HEK293 (cell line): ENCODE data around the gene IGF2R.

Source experiments
- CTCF ChIA-PET: fragments of 350-600 bp; formaldehyde crosslinking; extraction: SDS; loops from one replicate; lab custom pipeline; 2021; ENCODE audit warnings: antibody characterized with exemption; lab: Yijun Ruan, JAX
- POLR2A ChIA-PET: fragments of 300-600 bp; formaldehyde crosslinking; extraction: SDS; loops from one replicate; lab custom pipeline; 2020; ENCODE audit warnings: antibody characterized with exemption, inconsistent platforms; lab: Yijun Ruan, JAX
- H3K27ac ChIP-seq: fragments of 200-500 bp; sonication (Bioruptor generic); 2 replicates; pipeline ENCODE4 v1.5.1; 2014; ENCODE audit warnings: low read depth, low read length, control low read depth, inconsistent platforms; ENCODE audit errors: extremely low read depth
- H3K36me3 ChIP-seq, 2 experiments: fragments of 200-500 bp in 1 of 2; sonication (Bioruptor generic) in 1 of 2; 1 replicate in 1 of 2; 2 replicates in 1 of 2; pipeline ENCODE4 v1.5.1; 2014 to 2017; ENCODE audit warnings: inconsistent platforms in 2 of 2, low read length in 2 of 2; ENCODE audit not compliant: control insufficient read depth in 2 of 2, insufficient read depth in 1 of 2
- H3K4me1 ChIP-seq: fragments of 200-500 bp; sonication (Bioruptor generic); 2 replicates; pipeline ENCODE4 v1.5.1; 2014; ENCODE audit warnings: mild to moderate bottlenecking, low read length, inconsistent platforms; ENCODE audit not compliant: control insufficient read depth, insufficient read depth
- H3K4me3 ChIP-seq: 2 replicates; pipeline ENCODE4 v1.5.1; 2011; ENCODE audit warnings: low read depth, mild to moderate bottlenecking, control low read depth, low read length, moderate library complexity
- H3K9me3 ChIP-seq: fragments of 200-500 bp; sonication (Bioruptor generic); 2 replicates; pipeline ENCODE4 v1.5.1; 2014; ENCODE audit warnings: low read depth, low read length, inconsistent platforms; ENCODE audit not compliant: control insufficient read depth, insufficient read depth
- GLI4 ChIP-seq: fragments of 450-650 bp; formaldehyde crosslinking; IDR thresholded peaks from 2 replicates; pipeline ENCODE4 v1.5.1; 2016; ENCODE audit warnings: missing biosample characterization, missing genetic modification characterization
- GLIS1 ChIP-seq: fragments of 450-650 bp; formaldehyde crosslinking; IDR thresholded peaks from 2 replicates; pipeline ENCODE4 v1.5.1; 2016; ENCODE audit warnings: missing biosample characterization, missing genetic modification characterization
- OVOL3 ChIP-seq: fragments of 450-650 bp; formaldehyde crosslinking; IDR thresholded peaks from 2 replicates; pipeline ENCODE4 v1.5.1; 2016; ENCODE audit warnings: missing biosample characterization, missing genetic modification characterization
- REST ChIP-seq: fragments of 450-650 bp; formaldehyde crosslinking; IDR thresholded peaks from 2 replicates; pipeline ENCODE4 v1.5.1; 2016; ENCODE audit warnings: missing biosample characterization, missing genetic modification characterization
- SETDB1 ChIP-seq: IDR thresholded peaks from one replicate; pipeline ENCODE4 v1.6.1; 2017; ENCODE audit warnings: mild to moderate bottlenecking, low read length, moderate library complexity, mixed read lengths; ENCODE audit not compliant: insufficient read length
- SP7 ChIP-seq: fragments of 450-650 bp; formaldehyde crosslinking; IDR thresholded peaks from 2 replicates; pipeline ENCODE4 v1.5.1; 2016; ENCODE audit warnings: missing biosample characterization, missing genetic modification characterization
- ZEB2 ChIP-seq: fragments of 450-650 bp; formaldehyde crosslinking; IDR thresholded peaks from 2 replicates; pipeline ENCODE4 v1.5.1; 2016; ENCODE audit warnings: missing biosample characterization, missing genetic modification characterization
- ZFP41 ChIP-seq: fragments of 450-650 bp; formaldehyde crosslinking; IDR thresholded peaks from 2 replicates; pipeline ENCODE4 v1.5.1; 2016; ENCODE audit warnings: missing biosample characterization, missing genetic modification characterization, borderline replicate concordance
- ZIC2 ChIP-seq: fragments of 450-650 bp; formaldehyde crosslinking; IDR thresholded peaks from 2 replicates; pipeline ENCODE4 v1.5.1; 2016; ENCODE audit warnings: missing biosample characterization, missing genetic modification characterization
- ZNF214 ChIP-seq: fragments of 450-650 bp; formaldehyde crosslinking; IDR thresholded peaks from 2 replicates; pipeline ENCODE4 v1.5.1; 2017; ENCODE audit warnings: missing biosample characterization, mild to moderate bottlenecking, missing genetic modification characterization, borderline replicate concordance
- ZNF280D ChIP-seq: fragments of 450-650 bp; formaldehyde crosslinking; IDR thresholded peaks from 2 replicates; pipeline ENCODE4 v1.5.1; 2016; ENCODE audit warnings: missing biosample characterization, missing genetic modification characterization
- ZNF292 ChIP-seq: fragments of 450-650 bp; formaldehyde crosslinking; IDR thresholded peaks from 2 replicates; pipeline ENCODE4 v1.5.1; 2016; ENCODE audit warnings: low read depth, missing biosample characterization, missing genetic modification characterization, borderline replicate concordance
- ZNF341 ChIP-seq: fragments of 450-650 bp; formaldehyde crosslinking; IDR thresholded peaks from 2 replicates; pipeline ENCODE4; 2016; ENCODE audit warnings: low read depth, missing biosample characterization, missing genetic modification characterization
- ZNF560 ChIP-seq: fragments of 450-650 bp; formaldehyde crosslinking; IDR thresholded peaks from 2 replicates; pipeline ENCODE4 v1.5.1; 2017; ENCODE audit warnings: missing biosample characterization, missing genetic modification characterization, borderline replicate concordance
- ZNF610 ChIP-seq: fragments of 450-650 bp; formaldehyde crosslinking; IDR thresholded peaks from 2 replicates; pipeline ENCODE4 v1.5.1; 2016; ENCODE audit warnings: missing biosample characterization, missing genetic modification characterization, borderline replicate concordance

IGF2R gene

DNA sequence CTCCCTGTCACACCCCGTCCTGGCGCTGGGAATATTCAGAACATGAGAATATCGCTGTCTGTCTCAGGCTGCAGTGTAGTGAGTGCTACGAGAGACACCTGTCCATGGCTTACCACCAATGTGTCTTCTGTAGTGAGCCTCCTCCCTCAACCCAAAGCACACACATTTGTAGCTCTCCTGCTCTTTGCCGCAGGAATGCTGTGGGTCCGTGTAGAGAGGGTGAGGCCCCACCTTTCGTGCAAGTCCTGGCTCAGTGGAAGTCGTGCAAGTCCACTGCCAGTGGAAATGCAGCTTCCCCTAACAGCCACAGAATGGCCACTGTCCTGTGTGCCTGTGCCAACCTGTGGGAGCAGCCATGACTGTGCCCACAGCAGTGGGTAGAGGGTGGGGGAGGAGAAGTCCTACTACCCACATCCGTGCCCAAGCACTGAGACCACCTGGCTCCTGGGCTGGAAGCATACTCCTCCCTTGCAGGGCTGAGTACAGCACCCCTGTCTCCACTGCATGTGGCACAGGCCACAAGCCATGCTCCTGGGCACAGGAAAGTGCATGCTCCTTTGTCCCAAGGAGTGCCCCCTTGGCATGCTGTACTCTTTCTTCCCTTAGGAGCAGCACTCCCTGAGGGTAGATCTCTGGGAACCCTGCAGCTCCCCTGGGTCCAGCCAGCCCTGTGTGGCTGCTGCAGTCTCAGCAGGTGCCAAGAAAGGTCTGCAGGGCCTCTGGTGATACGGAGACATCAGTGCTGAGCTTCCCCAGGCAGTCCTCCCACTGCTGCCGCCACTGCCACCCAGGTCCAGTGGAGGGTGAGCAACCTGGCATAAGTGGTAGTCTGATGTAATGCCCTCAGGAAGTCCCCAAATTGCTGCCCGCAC is 28.0 kb downstream of the IGF2R start:
- Histone ChIP-seq H3K4me1 (no peaks in the 10 kb centered on the region), H3K36me3 (peaks cover 0 to 56% of the 10 kb centered on the region in 2 experiments; a peak in 1 of 3 replicates), H3K27ac (no peak overlapping the region), H3K9me3 (no peaks in the 10 kb centered on the region), H3K4me3 (no peak overlapping the region)
- ChIA-PET CTCF (interaction anchor here (0.8 kb wide), 1 partner anchor 141 kb away, joined by 3 read pairs; no protein-coding TSS in a partner anchor), POLR2A (no interaction called here)
- TF ChIP-seq ZIC2 (tag by site-specific recombination), result 0 out of 2 replicates have a peak, but pooled peaks have one; percentile 33
- no peak for TF ChIP-seq SP7 (tag by site-specific recombination)
- no peak for TF ChIP-seq ZNF560 (tag by site-specific recombination)

DNA sequence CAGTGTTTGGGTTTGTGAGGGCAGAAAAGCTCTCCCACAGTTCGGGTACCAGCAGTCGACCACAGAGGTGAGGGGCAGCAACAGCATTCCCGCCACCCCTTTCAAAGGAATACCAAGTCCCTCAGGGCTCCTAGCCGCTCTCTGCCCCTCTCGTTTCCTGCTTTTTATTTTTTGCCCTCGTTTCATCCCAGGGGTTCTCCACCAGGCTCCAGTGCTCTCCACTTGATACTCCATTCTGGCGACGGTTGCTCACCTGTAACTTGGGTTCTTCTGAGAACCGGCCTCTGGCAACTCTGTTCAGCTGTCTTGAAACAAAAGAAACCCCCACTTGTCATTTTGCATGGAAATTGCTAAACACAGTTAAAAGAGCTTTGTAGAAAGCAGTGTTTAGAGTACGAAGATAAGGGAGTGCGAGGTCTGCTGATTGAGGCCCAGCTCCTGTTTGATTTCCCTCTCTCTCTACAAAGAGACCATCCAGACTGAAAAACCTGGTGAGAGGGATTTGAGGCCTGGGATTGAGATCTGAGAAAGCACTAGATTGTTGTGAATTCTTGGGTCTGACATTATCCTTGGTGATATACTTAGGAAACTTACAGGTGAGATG is 28.7 kb downstream of the IGF2R start:
- TF ChIP-seq ZEB2 (tag by site-specific recombination), result no peak
- no peak for TF ChIP-seq ZNF280D (tag by site-specific recombination)
- TF ChIP-seq GLIS1 (tag by site-specific recombination), result no peak
- no peak for TF ChIP-seq REST
- no peak for TF ChIP-seq GLI4 (tag by site-specific recombination)
- no peak for TF ChIP-seq ZNF610 (tag by site-specific recombination)
- TF ChIP-seq ZNF341 (tag by site-specific recombination), result no peak
- TF ChIP-seq ZNF292, result no peak
- TF ChIP-seq OVOL3 (tag by site-specific recombination), result no peak
- no peak for TF ChIP-seq SETDB1
- TF ChIP-seq, all 188 proteins: peak for 0
- H3K36me3 ChIP-seq, result peaks cover 0 to 49% of the 10 kb centered on the region in 2 experiments; a peak in 1 of 3 replicates
- CTCF ChIA-PET, result interaction anchor here (0.8 kb wide), 1 partner anchor 140 kb away, joined by 3 read pairs; no protein-coding TSS in a partner anchor

DNA sequence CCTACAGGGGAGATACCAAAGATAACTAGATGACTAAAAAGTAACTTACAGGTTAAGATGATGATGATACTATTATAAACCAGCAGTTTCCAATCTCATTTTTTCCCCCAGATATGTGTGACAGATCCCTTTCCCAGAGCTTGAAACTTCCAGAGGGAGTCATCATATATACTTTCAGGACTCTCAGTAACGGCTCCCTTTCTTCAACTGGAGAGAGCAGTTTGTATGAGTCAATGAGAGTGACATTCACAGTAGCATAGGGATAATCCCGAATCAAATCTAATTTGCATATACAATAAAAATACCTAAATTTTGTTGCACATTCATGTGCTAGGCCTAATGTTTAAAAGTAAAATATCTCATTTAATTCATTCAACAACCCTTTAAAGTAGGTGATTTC is 29.7 kb downstream of the IGF2R start:
- no peaks in the 10 kb centered on the region for H3K9me3 ChIP-seq
- ChIA-PET CTCF (no interaction called here), POLR2A (no interaction called here)
- H3K4me3 ChIP-seq, result no peak overlapping the region
- no peaks in the 10 kb centered on the region for H3K4me1 ChIP-seq
- peaks cover 0 to 48% of the 10 kb centered on the region in 2 experiments; a peak in 1 of 3 replicates for H3K36me3 ChIP-seq
- no peak overlapping the region for H3K27ac ChIP-seq
- TF ChIP-seq ZNF292, result no peak
- TF ChIP-seq ZNF214 (tag by site-specific recombination), result no peak
- TF ChIP-seq ZFP41 (tag by site-specific recombination), result no peak
- TF ChIP-seq, all 188 proteins: peak for 0

More for the DNA sequence above, 28.7 kb downstream of the IGF2R start:
- H3K27ac ChIP-seq, result no peak overlapping the region
- H3K4me3 ChIP-seq, result no peak overlapping the region
- H3K9me3 ChIP-seq, result no peaks in the 10 kb centered on the region
- H3K4me1 ChIP-seq, result no peaks in the 10 kb centered on the region
- POLR2A ChIA-PET, result no interaction called here
